Liver (tissue), 3 donors: Measurements from ENCODE around the gene B3GALT4.

ENCODE experiments used
- GABPA ChIP-seq, 2 donors: IDR thresholded peaks in 1 of 2; conservative IDR thresholded peaks in 1 of 2; 2 replicates each; pipeline ENCODE4 v1.6.1; 2016; ENCODE audit warnings: antibody characterized with exemption in 2 of 2, mild to moderate bottlenecking in 1 of 2, moderate library complexity in 1 of 2
- RAD21 ChIP-seq, 2 donors: IDR thresholded peaks; 2 replicates each; pipeline ENCODE4 v1.6.1; 2016; ENCODE audit warnings: antibody characterized with exemption in 2 of 2, mild to moderate bottlenecking in 2 of 2
- SP1 ChIP-seq: IDR thresholded peaks from 2 replicates; pipeline ENCODE4 v1.6.1; 2018; ENCODE audit warnings: antibody characterized with exemption, mild to moderate bottlenecking
- YY1 ChIP-seq: IDR thresholded peaks from 2 replicates; pipeline ENCODE4 v1.6.1; 2016; ENCODE audit warnings: antibody characterized with exemption, mild to moderate bottlenecking
- TF ChIP-seq, protein P1 (sequence below): fragments of 150-350 bp; IDR thresholded peaks from 2 replicates; pipeline ENCODE4 v1.5.1; 2017; ENCODE audit warnings: improper control_type of control experiment, low read depth, low read length; ENCODE audit not compliant: missing input control
- TF ChIP-seq, protein P2 (sequence below): IDR thresholded peaks from 2 replicates; pipeline ENCODE4 v1.6.1; 2016; ENCODE audit warnings: antibody characterized with exemption
- TF ChIP-seq, protein P3 (sequence below): IDR thresholded peaks from 2 replicates; pipeline ENCODE4 v1.6.1; 2016; ENCODE audit warnings: antibody characterized with exemption
- donor health status: healthy.
- donor health status: healthy.

DNA sequence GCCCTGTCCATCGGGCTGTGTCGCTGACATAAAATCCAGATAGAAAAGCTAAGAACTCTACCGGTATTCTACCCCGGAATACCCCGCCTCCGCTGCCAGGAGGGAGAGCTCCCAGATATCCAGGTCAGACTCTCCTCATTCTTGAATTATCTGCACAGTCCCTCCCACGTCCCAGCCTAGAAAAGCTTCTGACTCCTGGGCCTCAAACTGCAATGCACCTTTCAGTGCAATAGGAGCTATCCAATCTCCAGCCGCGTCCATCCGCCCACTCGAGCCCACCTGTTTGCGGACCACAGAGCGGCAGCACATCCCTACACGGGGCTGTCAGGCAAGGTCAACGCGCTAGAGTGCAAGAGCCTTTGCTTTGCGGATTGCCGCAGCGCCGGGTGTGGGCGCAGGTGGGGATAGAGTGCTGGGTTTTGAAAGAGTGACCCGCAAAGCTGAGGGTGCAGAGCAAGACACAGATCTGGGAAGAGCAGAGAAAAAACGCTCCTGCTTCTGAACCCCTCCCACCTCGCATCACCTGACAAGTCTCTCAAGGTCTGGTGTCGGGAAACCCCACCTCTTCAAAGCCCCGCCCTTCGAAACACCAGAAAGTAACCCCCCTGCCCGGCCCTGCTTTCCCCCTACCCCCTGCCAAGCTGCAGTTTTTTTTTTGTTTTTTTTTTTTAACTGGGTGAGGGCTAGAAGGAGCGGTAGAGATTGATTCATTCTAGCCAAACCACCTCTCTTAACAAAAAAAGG lies 35.6 kb downstream of the B3GALT4 start:
- TF ChIP-seq YY1 (no peak), RAD21 (IDR thresholded peaks at IDR 0.05) (no peak), SP1 (peak; percentile 20), GABPA (IDR thresholded peaks at IDR 0.05 in 1 of 2, conservative IDR thresholded peaks at IDR 0.05 in 1 of 2) (peak in 1 of 2 donors; percentile 45)
- TF ChIP-seq, protein P1, sequence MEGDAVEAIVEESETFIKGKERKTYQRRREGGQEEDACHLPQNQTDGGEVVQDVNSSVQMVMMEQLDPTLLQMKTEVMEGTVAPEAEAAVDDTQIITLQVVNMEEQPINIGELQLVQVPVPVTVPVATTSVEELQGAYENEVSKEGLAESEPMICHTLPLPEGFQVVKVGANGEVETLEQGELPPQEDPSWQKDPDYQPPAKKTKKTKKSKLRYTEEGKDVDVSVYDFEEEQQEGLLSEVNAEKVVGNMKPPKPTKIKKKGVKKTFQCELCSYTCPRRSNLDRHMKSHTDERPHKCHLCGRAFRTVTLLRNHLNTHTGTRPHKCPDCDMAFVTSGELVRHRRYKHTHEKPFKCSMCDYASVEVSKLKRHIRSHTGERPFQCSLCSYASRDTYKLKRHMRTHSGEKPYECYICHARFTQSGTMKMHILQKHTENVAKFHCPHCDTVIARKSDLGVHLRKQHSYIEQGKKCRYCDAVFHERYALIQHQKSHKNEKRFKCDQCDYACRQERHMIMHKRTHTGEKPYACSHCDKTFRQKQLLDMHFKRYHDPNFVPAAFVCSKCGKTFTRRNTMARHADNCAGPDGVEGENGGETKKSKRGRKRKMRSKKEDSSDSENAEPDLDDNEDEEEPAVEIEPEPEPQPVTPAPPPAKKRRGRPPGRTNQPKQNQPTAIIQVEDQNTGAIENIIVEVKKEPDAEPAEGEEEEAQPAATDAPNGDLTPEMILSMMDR: no peak
- TF ChIP-seq, protein P2, sequence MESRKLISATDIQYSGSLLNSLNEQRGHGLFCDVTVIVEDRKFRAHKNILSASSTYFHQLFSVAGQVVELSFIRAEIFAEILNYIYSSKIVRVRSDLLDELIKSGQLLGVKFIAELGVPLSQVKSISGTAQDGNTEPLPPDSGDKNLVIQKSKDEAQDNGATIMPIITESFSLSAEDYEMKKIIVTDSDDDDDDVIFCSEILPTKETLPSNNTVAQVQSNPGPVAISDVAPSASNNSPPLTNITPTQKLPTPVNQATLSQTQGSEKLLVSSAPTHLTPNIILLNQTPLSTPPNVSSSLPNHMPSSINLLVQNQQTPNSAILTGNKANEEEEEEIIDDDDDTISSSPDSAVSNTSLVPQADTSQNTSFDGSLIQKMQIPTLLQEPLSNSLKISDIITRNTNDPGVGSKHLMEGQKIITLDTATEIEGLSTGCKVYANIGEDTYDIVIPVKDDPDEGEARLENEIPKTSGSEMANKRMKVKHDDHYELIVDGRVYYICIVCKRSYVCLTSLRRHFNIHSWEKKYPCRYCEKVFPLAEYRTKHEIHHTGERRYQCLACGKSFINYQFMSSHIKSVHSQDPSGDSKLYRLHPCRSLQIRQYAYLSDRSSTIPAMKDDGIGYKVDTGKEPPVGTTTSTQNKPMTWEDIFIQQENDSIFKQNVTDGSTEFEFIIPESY: no peak
- TF ChIP-seq, protein P3, sequence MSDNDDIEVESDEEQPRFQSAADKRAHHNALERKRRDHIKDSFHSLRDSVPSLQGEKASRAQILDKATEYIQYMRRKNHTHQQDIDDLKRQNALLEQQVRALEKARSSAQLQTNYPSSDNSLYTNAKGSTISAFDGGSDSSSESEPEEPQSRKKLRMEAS: peak; percentile 9
